ENCODE measurements around the gene FXYD2. TPM values are rescaled to one million over a fixed set of nuclear protein-coding genes. Genes with fewer than 3 reads are reported as not detected.

Gene FXYD2
- total RNA-seq, 1 donor = not detected

DNA sequence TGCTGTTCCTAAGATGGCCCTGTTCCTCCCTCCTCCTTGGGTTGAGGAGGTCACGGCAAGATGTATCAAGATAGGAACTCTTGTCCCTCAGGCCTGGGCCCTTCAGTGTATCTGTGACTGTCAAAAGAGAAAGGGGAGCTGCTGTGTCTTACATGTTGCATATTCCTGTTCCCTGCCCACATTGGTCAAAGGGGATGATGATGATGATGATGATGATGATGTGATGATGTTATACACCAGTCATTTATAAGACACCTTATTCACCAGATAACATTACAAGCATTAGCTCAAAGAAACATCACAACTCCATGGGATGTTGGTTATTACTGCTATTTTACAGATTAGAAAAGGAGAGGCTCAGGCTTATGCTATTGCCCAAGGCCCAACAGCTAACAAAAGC is 38.2 kb upstream of the FXYD2 start:
- no peak overlapping the region for H3K4me3 ChIP-seq (ENCODE audit: low read depth, low read length)
- TF ChIP-seq, protein P1, sequence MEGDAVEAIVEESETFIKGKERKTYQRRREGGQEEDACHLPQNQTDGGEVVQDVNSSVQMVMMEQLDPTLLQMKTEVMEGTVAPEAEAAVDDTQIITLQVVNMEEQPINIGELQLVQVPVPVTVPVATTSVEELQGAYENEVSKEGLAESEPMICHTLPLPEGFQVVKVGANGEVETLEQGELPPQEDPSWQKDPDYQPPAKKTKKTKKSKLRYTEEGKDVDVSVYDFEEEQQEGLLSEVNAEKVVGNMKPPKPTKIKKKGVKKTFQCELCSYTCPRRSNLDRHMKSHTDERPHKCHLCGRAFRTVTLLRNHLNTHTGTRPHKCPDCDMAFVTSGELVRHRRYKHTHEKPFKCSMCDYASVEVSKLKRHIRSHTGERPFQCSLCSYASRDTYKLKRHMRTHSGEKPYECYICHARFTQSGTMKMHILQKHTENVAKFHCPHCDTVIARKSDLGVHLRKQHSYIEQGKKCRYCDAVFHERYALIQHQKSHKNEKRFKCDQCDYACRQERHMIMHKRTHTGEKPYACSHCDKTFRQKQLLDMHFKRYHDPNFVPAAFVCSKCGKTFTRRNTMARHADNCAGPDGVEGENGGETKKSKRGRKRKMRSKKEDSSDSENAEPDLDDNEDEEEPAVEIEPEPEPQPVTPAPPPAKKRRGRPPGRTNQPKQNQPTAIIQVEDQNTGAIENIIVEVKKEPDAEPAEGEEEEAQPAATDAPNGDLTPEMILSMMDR (IDR thresholded peaks at IDR 0.05; ENCODE audit: insufficient read depth, low read length) = no peak
- no peak for DNase-seq (ENCODE audit: low read depth)

DNA sequence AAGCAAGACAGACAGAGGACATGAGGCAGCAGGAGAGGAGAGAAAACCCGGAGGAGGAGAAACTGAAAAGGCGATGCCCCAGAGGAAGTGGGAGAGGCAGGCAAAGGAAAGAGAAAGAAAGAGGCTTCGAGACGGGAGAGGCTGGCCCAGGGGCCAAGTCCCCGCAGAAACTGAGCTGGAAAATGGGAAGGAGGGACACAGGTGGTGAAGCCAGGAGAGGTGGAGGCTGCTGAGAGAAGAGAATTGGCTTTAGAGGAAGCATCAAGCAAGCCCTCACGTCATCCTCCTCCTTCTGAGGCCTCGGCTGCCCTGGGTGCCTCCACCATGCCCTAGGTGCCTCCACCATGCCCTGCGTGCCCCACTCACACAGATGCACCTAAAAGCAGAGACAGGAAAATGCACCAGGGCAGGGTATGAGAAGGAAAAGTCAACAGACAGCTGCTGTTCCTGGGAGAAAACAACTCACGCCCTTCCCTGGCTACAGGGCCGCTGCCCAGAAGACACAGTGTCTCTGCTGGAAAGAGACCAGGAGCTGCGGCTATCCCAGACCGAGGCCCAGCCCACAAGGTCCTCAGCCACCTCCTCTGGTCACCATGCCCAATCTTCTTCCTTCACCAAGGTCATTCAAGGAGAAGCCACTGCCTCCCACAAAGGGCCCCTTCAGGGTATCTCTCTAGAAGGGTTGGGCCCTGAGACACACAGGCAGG is 37.6 kb upstream of the FXYD2 start:
- TF ChIP-seq, protein P1 (IDR thresholded peaks at IDR 0.05; ENCODE audit: insufficient read depth, low read length) = no peak
- no peak overlapping the region for H3K4me3 ChIP-seq (ENCODE audit: low read depth, low read length)
- no peak for DNase-seq (ENCODE audit: low read depth)

- H3K4me3 ChIP-seq (ENCODE audit: low read depth, low read length) = no peak overlapping the region
- DNase-seq (ENCODE audit: low read depth) = no peak
- TF ChIP-seq, protein P1 (IDR thresholded peaks at IDR 0.05; ENCODE audit: insufficient read depth, low read length) = no peak
These were observed 36.8 kb upstream of the FXYD2 start for GRCh38 chr11:117861151-117862018.

- DNase-seq (ENCODE audit: low read depth) = no peak
- no peak overlapping the region for H3K4me3 ChIP-seq (ENCODE audit: low read depth, low read length)
- TF ChIP-seq, protein P1 (IDR thresholded peaks at IDR 0.05; ENCODE audit: insufficient read depth, low read length) = no peak
These were observed 35.6 kb upstream of the FXYD2 start for GRCh38 chr11:117860139-117860538.

- no peak overlapping the region for H3K4me3 ChIP-seq (ENCODE audit: low read depth, low read length)
- TF ChIP-seq, protein P1 (IDR thresholded peaks at IDR 0.05; ENCODE audit: insufficient read depth, low read length) = no peak
- no peak for DNase-seq (ENCODE audit: low read depth)
These were observed 35.1 kb upstream of the FXYD2 start for GRCh38 chr11:117859488-117860112.

- no peak overlapping the region for H3K4me3 ChIP-seq (ENCODE audit: low read depth, low read length)
- DNase-seq (ENCODE audit: low read depth) = no peak
- TF ChIP-seq, protein P1 (IDR thresholded peaks at IDR 0.05; ENCODE audit: insufficient read depth, low read length) = no peak
These were observed 34.5 kb upstream of the FXYD2 start for GRCh38 chr11:117859061-117859460.

All from fibroblast of the aortic adventitia (primary cell).